GM20431 (cell line): ENCODE results near the gene RPL3.

Experiments
- in situ Hi-C: fragments of 300-500 bp; cut with MseI, MboI; formaldehyde crosslinking; loops from one replicate; pipeline ENCODE4 v1.15.0; 2020; ENCODE audit warnings: low sequenced_read_pairs; ENCODE audit not compliant: unreplicated experiment

The RPL3 gene

DNA sequence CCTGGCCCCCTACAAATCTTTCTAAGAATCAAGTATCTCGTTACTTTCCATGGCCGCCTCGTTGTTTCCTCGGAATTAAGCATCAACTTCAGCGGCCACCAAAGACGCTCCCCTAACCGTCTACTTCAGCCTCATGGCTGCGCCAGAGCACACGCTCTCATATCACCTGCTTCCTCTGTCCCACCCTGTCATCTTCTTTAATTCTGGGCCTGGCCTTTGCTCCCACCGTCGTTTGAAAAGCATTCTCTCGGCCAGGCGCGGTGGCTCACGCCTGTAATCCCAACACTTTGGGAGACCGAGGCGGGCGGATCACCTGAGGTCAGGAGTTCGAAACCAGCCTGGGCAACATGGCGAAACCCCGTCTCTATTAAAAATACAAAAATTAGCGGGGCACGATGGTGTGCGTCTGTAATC lies 1.2 kb upstream of the RPL3 start:
- in situ Hi-C loops, result loop anchor here (25.0 kb wide), 1 partner anchor 308 kb away; the partner anchor contains the start of genes APOBEC3C and APOBEC3D

DNA sequence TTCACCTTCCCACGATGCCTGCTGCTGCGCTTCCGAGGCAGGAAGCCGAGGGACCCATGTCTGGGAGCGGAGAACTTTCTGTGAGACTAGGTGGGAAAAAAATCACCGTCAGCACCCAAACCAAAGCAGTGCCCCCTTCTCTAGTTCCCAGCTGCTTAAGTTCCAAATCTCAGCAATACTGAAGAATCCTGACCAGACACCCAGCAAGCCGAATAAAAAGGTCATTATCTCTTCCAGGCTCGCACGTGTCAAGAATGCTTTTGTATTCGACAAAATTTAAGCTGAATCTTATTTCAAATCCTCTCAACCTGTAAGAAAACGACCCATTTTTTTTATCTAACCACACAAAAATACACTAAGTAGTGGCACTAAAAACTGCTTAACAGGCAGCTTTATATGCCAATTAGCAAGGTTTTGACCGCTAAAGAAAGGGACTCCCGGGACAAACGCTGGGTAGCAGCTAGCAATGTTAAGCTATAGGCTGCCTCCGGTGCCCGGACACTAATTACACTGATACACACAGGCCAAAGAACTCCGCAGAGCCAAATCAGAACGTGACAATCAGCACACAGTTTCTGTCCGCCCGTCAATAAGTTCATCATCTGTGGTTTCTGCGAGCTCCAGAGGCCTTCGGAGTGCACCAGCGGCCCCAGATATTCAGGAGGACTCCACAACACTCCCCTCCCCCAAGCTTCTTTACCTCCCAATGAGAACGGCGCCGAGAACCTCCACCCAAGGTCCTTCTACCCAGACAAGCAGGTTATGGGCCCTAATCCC lies 728 bp downstream of the RPL3 start:
- in situ Hi-C loops, result loop anchor here (25.0 kb wide), 1 partner anchor 306 kb away; the partner anchor contains the start of genes APOBEC3C and APOBEC3D

DNA sequence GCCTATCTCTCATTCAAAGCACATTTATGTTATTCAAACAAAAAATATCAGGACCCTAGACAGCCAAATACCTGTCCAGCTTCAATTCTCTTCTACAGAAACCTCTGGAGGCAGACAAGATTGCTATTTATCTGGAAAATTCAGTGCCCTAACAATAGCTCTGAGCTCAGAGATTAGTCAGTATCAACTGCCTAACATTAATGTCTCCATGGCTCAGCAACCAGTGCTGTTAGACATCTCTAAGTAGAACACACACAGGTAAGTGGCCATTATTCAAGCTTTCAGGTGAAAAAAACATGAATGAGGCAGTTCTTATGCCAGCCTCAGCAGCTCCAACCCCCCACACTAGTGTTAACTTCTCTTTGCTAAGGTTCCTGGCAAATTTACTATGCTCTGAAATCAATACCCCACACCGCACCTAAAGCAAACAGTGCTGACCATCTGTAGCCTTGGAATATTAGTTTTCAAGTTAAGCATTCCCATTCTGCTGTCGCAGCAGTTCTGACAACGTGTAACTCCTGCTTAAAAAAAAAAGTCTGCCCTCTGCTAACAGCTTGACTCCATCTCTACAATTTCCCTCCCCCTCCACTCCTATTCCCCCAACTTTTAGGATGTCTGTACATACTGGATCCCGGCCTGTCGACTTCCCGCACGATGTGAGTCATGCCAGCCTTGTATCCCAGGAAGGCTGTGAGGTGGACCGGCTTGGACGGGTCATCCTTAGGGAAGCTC lies 1.5 kb downstream of the RPL3 start:
- in situ Hi-C loops, result loop anchor here (25.0 kb wide), 1 partner anchor 306 kb away; the partner anchor contains the start of genes APOBEC3C and APOBEC3D

DNA sequence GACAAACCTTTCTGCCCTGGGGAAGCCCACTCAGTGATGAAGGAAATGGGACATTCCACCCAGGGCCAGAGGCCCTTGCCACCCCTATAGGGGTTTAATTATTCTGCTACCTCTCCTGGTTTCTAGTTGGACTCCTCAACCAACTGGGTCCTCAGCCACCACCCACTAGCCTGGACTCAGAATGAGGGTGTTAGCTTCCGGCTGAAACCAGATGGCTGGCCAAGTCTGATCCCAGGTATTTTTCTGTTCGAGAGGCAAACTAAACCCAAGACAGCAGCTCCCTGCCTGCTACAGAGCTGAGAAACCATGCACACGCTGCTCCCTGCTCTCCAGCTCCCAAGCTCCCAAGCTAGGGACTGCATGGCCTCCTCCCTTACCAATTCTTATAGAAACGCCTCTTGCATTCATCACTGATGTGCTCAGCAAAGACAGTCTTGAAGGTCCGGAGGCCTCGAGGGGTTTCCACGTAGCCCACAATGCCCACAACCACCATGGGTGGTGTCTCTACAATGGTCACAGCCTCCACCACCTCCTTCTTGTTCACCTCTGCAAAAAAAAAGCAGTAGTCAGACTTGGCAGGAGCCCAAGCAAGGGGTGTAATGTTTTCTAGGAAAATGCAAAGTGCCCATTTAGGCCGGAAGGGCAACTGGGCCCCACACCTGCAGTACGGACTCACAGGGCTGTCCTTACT lies 2.2 kb downstream of the RPL3 start:
- in situ Hi-C loops, result loop anchor here (25.0 kb wide), 1 partner anchor 305 kb away; the partner anchor contains the start of genes APOBEC3C and APOBEC3D

DNA sequence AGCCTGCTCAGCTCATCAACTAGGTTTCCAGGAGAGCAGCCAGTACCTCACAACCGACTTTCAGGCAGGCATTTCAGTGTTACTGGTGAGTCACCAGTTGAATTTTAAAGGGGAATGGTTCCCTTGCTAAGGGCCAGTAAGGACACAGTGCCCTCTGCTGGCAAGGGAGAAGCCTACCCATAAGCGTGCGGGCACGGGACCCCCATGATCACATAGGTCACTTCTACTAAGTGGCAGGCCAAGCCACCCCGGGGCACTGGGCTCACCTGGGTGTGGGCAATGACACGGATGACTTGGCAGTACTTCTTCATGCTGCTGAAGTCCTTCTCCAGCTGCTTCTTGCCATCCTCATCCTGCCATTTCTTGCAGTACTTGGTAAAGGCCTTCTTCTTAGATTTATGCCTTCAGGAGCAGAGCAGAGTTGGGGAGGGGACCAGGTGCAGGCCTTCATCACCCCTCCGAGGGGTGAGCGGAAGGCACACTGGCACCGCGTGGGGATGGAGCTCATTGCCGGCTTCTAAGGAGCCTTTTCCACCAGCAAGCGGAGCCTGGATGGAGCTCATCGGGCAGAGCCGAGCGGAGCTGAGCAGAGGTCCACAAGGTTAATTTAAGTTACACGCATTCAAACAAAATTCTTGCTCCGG lies 2.9 kb downstream of the RPL3 start:
- in situ Hi-C loops, result loop anchor here (25.0 kb wide), 1 partner anchor 304 kb away; the partner anchor contains the start of genes APOBEC3C and APOBEC3D

DNA sequence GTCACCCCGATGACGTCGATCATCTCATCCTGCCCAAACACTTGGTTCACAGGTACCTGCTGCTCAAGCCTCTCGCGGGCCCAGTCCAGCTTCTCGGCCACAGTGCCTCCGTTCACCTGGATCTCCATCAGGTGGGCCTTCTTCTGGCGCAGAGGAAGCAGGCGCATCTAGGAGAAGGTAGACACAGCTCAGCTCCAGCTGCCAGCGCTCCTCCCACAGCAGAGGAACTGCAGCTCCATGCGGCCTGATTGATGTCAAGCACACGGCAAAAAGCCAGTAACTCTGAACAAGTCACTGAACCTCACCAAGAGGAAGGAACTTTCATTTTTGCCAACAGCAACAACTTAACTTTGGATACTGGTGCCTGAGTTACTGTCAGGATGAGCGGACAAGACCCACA lies 4.0 kb downstream of the RPL3 start:
- in situ Hi-C loops, result loop anchor here (25.0 kb wide), 1 partner anchor 303 kb away; the partner anchor contains the start of genes APOBEC3C and APOBEC3D

DNA sequence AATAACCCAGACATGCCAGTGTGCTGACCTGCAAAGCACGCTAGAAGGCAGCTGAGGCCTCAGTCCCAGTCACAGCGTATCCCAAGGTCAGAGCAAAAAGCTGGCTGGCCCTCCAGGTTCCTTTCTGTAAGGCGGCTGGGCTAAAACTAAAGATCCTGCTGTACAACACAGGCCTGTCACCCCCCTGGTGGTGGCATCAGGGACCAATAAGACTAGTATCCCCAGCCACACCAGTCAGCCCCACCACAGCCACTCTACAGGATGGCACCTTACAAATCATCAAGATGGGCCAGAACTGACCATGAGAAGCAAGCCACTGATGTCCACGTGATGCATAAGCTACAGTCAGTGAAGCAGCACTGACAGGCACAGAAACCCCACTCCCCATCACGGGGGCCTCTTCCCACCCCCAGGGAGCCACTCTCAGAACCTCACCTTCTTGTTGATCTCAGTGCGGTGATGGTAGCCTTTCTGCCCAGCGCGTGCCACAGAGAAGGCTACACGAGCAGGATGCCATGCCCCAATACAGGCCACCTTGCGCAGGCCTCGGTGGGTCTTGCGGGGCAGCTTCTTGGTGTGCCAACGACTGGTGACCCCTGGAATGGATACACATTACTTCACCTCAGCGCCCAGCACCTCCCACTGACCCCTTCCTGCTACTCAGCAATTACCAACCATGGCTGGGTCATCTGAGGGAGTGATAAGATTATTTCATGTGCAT lies 5.0 kb downstream of the RPL3 start:
- in situ Hi-C loops, result loop anchor here (5.0 to 25.0 kb wide), 2 partner anchors 137 to 302 kb away; partner anchors contain the start of genes APOBEC3C and APOBEC3D

DNA sequence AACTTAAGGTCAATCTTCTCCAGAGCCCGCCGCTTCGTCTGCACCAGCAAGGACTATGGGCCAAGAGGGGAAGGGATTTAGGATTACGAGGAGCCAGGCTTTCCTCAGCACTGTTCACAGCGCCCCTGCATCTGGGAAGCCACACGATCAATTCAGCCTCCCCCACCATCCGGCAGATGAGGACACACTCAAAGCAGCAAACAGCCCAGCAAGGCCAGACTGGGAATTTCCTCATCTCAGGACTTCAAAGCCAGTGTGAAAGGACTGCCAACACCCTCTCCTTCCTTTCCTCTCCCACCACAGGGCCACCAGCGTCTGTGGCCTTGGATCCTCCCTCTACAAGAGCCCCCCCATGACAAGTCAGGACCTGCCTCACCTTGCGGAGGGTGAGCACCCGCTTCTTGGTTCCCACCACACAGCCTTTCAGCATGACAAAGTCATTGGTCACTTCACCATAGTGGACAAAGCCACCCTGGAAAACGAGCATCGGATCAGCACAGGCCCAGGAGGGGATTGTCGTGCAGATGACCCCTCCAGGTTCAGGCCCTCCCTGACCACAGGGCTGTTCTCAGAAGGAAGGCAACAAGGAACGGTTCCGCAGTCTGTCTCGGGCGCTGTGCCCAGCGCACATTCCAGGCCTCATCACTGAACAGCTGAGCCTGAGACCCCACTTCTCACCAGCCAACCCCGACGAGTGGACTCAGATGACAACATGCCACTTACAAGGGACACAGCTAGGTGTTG lies 6.0 kb downstream of the RPL3 start:
- in situ Hi-C loops, result loop anchor here (5.0 to 25.0 kb wide), 2 partner anchors 136 to 301 kb away; partner anchors contain the start of genes APOBEC3C and APOBEC3D

DNA sequence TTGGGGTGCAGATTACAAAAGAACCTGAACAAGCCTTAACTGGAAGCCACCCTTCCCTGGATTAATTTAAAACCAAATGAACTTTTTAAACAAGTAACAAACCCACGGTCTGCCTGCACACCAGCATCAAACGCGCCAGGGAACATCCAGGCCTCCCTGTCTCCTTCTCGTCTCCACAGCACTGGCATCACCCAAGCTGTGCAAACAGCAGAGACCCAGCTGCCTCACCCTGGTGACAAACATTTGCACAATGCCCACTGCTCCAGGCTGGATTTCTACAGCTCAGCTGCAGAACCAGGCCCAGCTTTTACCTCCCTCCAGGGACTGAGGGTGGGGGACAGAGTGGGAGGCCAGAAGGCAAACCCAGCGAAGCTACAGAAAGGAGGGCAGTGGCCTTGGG lies 7.0 kb downstream of the RPL3 start:
- in situ Hi-C loops, result loop anchor here (5.0 to 25.0 kb wide), 2 partner anchors 135 to 300 kb away; partner anchors contain the start of genes APOBEC3C and APOBEC3D

DNA sequence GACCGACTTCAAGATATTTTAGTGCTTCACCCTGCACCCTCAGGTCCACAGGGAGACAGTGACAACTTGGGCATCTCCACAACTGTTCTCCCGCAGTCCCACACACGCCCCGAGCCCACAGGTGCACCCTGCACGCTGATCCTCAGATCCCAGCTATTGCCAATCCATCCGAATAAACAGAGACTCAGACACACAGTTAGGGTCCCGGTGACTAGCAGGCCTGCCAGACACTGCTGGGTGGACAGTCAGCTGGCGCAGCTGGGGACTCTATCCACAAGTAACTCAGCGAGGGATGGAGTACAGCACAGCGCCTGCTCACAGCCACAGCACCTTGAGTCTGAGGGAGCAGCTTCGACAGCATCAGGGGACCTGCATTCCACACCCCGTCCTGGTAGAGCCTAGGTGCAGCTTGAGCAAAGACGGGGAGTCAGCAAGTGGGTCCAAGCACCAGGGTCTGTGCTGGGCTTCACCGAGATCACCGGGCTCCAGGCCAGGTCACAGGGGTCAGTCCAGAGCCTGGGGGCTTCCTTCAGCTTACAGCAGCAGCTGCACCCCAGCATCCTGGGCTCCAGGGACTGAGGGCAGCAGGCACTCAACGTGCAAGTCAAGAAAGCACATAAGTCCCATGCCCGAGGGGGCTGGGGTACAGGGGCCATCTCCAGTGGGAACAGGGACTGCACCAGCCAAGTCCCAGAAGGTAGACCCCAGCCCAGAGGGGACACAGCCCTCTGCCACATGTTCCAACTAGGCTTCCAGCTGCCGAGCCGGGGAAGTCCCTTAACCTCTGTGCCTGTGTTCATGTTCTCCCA lies 7.6 kb downstream of the RPL3 start:
- in situ Hi-C loops, result loop anchor here (5.0 to 25.0 kb wide), 2 partner anchors 134 to 299 kb away; partner anchors contain the start of genes APOBEC3C and APOBEC3D

DNA sequence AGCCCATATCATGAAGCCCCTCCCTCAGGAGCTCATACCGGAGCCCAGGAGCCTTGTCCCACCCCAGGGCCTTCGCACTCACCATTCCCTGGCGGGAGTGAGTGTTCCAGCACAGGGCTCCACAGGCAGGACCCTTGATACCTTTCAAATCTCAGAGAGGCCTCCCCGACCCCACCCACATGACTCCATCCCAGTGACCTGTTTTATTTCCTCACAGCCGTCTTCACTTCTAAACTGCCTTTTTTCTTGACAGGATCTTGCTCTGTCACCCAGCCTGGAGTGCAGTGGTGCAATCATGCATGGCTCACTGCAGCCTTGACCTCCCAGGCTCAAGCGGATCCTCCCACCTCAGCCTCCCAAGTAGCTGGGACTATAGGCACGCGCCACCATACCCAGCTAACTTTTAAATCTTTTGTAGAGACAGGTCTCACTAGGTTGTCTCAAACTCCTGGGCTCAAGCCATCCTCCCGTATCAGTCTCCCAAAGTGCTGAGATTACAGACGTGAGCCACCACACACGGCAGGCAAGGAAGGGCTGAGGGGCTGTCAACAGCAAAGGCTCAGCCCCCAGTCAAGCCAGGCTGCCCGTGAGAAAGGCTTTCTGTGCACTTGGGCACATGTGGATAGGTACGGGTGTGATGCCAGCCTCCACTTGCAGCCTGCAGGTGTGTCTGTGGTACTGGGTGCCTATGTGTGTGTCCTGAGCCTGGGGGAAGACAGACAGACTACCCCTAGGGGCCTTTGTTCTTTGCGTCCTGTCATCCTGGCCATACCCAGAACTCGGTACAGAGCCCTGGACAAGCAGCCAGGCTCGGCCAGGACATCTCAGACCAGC lies 9.3 kb downstream of the RPL3 start:
- in situ Hi-C loops, result loop anchor here (5.0 to 25.0 kb wide), 2 partner anchors 133 to 298 kb away; partner anchors contain the start of genes APOBEC3C and APOBEC3D

DNA sequence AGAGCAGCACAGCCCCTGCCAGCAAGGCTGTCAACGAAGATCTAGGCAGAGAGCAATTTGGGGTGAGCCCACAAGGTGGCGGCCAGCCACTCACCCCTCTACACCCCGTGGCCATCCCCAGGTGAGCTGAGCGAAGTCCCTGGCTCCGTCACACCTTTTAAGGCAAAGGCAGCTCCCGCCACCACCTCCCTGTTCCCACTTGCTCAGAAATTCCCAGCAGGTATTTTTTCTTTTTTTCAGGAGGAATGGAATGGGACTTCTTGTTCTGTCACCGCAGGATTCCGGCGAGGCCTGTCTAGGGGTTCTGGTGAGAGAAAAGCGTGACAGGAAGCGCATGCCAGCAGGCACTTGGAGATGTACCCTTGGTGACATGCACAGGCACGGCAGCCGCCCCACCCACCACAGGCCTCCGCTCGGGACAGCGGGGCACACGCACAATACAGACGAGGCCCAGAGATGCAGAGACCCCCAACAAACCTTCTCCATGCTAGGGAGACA lies 10.0 kb downstream of the RPL3 start:
- in situ Hi-C loops, result loop anchor here (25.0 kb wide), 1 partner anchor 297 kb away; the partner anchor contains the start of genes APOBEC3C and APOBEC3D

DNA sequence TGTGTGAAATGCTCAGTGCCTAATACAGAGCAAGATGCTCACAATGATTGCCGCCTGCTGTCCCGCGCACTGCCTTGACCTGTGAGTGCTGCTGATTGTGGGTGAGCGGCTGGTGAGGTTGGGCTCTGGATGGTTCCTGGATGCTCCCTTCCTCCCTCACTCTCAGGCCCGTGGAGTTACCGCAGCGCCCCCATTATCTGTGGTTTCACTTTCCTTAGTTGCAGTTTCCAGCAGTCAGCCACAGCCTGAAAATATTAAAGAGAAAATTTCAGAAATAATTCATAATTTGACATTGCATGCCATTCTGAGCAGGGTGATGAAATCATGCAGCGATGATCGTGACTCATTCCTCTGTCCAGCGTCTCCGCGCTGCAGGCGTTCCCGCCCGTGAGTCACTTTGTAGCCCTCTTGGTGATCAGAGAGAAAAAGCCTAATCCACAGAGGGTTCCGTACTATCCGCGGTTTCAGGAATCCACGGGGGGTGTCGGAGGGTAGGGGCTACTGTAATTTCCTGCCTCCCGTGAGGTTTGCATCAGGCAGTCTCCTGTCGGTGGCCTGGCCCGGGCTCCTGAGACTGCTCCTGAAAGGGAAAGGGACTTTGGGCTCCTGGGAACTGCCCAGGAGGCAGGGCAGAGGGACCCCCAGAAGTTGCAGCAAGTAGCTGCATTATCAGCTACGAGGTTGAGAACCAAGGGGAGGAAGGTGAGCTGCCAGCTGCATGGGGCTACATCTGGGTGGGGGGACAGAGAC lies 10.6 kb downstream of the RPL3 start:
- in situ Hi-C loops, result loop anchor here (25.0 kb wide), 1 partner anchor 296 kb away; the partner anchor contains the start of genes APOBEC3C and APOBEC3D

DNA sequence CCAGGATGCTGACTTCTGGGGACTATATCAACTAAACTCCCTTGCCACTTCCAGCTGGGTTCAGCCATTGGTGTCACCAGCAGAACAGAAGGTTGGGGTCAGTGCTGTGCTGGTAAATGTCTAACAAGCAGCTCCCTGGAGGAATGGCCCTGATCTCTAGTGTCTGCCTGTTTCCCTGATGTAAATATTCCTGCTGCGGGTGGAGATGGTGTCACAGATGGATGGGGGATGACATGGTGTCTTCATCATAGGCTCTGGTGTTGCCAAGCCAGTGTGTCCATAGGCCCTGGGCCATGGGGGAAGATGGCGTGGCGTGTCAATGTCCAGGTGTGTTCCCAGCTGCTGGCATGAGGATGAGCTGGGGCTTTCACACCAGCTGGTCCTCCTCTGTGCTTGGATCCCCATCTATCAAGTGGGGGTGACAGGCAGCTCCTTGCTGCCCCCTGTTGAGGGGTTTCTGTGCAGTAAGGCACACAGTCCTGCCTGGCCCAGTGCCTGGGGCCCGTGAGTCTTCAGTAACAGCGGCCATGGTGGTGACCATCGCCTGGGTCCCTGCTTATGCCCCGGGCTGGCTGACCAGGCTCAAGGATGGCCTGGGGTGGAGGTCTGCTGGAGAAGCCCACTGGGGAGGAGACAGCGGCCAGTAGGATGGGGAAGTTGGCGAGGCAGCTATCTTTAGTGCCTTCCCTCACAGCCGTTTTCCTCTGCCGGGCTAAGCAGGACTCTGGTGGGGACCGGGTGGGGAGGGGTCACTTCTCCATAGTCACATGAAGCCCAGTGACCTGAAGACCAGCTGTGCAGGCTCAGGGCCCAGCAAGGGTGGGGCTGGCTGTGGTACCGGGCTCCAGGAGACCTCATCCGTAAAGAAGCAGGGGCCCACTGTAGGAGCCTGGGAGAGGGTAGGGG lies 12.7 kb downstream of the RPL3 start:
- in situ Hi-C loops, result loop anchor here (25.0 kb wide), 1 partner anchor 294 kb away; the partner anchor contains the start of genes APOBEC3C and APOBEC3D
